K562 (cell line): ENCODE data around the gene TEX35. TPM values are rescaled to one million over a fixed set of nuclear protein-coding genes. Genes with fewer than 3 reads are reported as not detected.

ENCODE experiments used
- ATAC-seq: fragments of 200-7000 bp; cut with Tn5 transposase; 3 replicates; pipeline ENCODE4 v1.9.1; 2020; ENCODE audit warnings: moderate library complexity
- BruUV-seq: library from RNA; stranded (reverse); fragments of 400-500 nt; replicated peaks from 2 replicates; lab custom pipeline; 2021; lab: Mats Ljungman, UMichigan
- CTCF ChIA-PET: fragments of 300-600 bp; formaldehyde crosslinking; extraction: SDS; loops from one replicate; lab custom pipeline; 2021; ENCODE audit warnings: low intra/inter-chr PET ratio; lab: Yijun Ruan, JAX
- POLR2A ChIA-PET: fragments of 300-600, 350-650 bp; sonication (Branson Sonifier 250); formaldehyde crosslinking; extraction: SDS; loops from one replicate; lab custom pipeline; 2021; ENCODE audit warnings: antibody characterized with exemption, inconsistent platforms; lab: Yijun Ruan, JAX
- DNase-seq, 4 experiments: peaks; one replicate each; pipeline versions ENCODE4 v3.0.0 to v3.0.0-alpha.2; 2011 to 2018; ENCODE audit warnings: low spot score in 3 of 4, mixed read lengths in 3 of 4; ENCODE audit errors: extremely low read depth in 1 of 4
- FAIRE-seq: peaks from 2 replicates; lab custom pipeline; 2011; peaks lifted over from hg19 to GRCh38; lab: Jason Lieb, UNC
- H2AFZ ChIP-seq: 2 replicates; pipeline ENCODE4 v1.6.0; 2011; ENCODE audit warnings: low read depth, low read length, control low read depth, inconsistent platforms
- H3K27ac ChIP-seq: fragments of 200-600 bp; 3 replicates; pipeline ENCODE4 v1.8.0; 2011; ENCODE audit warnings: low read depth, mild to moderate bottlenecking, control low read depth, inconsistent platforms, low read length, moderate library complexity, mixed read lengths; ENCODE audit errors: extremely low read depth
- H3K27me3 ChIP-seq, 2 experiments: fragments of 300-600 bp in 1 of 2; 2 replicates in 1 of 2; 3 replicates in 1 of 2; pipeline versions ENCODE4 v1.6.0 to v1.8.0; 2011; ENCODE audit warnings: inconsistent platforms in 2 of 2, low read length in 2 of 2, mild to moderate bottlenecking in 1 of 2, mixed read lengths in 1 of 2, moderate library complexity in 1 of 2; ENCODE audit not compliant: control insufficient read depth in 2 of 2, insufficient read depth in 2 of 2
- H3K36me3 ChIP-seq: fragments of 300-600 bp; 3 replicates; pipeline ENCODE4 v1.8.0; 2011; ENCODE audit warnings: mild to moderate bottlenecking, low read length, inconsistent platforms; ENCODE audit not compliant: control insufficient read depth, insufficient read depth
- H3K4me1 ChIP-seq, 2 experiments: fragments of 200-600 bp in 1 of 2; replicated peaks in 1 of 2; 2 replicates in 1 of 2; 3 replicates in 1 of 2; pipeline versions ENCODE4 v1.5.1 to v1.8.0; 2011; ENCODE audit warnings: inconsistent platforms in 2 of 2, low read length in 2 of 2, mild to moderate bottlenecking in 1 of 2, mixed read lengths in 1 of 2, moderate library complexity in 1 of 2; ENCODE audit not compliant: control insufficient read depth in 2 of 2, insufficient read depth in 2 of 2
- H3K4me2 ChIP-seq: 2 replicates; pipeline ENCODE4 v1.6.1; 2011; ENCODE audit warnings: low read length, control low read depth, inconsistent platforms, mixed read lengths; ENCODE audit not compliant: insufficient read depth
- H3K4me3 ChIP-seq: fragments of 200-600 bp; sonication (generic), shearing (Covaris generic); 2 replicates; pipeline ENCODE4 v1.5.1; 2016; ENCODE audit warnings: control low read depth, inconsistent platforms
- H3K79me2 ChIP-seq: fragments of 200-600 bp; 3 replicates; pipeline ENCODE4 v1.8.0; 2011; ENCODE audit warnings: low read length, inconsistent platforms; ENCODE audit not compliant: control insufficient read depth, insufficient read depth
- H3K9ac ChIP-seq, 2 experiments: 2 replicates each; pipeline versions ENCODE4 v1.6.0 to v1.6.1; 2011; ENCODE audit warnings: low read depth in 2 of 2, low read length in 2 of 2, control low read depth in 1 of 2, inconsistent platforms in 1 of 2, mild to moderate bottlenecking in 1 of 2, mixed read lengths in 1 of 2; ENCODE audit not compliant: insufficient read depth in 1 of 2
- H3K9me1 ChIP-seq: one replicate; pipeline ENCODE4 v1.6.0; 2011; ENCODE audit warnings: inconsistent platforms, mild to moderate bottlenecking, low read length, moderate library complexity; ENCODE audit not compliant: control insufficient read depth, insufficient read depth
- H3K9me3 ChIP-seq: replicated peaks from 2 replicates; pipeline ENCODE4 v1.5.1; 2011; ENCODE audit warnings: low read depth, low read length, inconsistent platforms; ENCODE audit not compliant: control insufficient read depth, insufficient read depth
- H4K20me1 ChIP-seq: replicated peaks from 2 replicates; pipeline ENCODE4 v1.6.1; 2011; ENCODE audit warnings: low read length, inconsistent platforms, mixed read lengths; ENCODE audit not compliant: control insufficient read depth, insufficient read depth
- ADNP ChIP-seq: fragments of 200-800 bp; sonication (Bioruptor generic); IDR thresholded peaks from 2 replicates; pipeline ENCODE4 v1.6.1; 2016; ENCODE audit warnings: missing genetic modification characterization, missing compliant biosample characterization
- CXXC5 ChIP-seq: fragments of 250-450 bp; sonication (Bioruptor Pico); IDR thresholded peaks from 2 replicates; pipeline ENCODE4 v1.8.0; 2022; ENCODE audit warnings: inconsistent platforms, mild to moderate bottlenecking, moderate library complexity
- ELF2 ChIP-seq: fragments of 250-450 bp; sonication (Bioruptor Pico); IDR thresholded peaks from 2 replicates; pipeline ENCODE4 v1.5.0; 2021; ENCODE audit warnings: mild to moderate bottlenecking
- FOXK2 ChIP-seq, 2 experiments: fragments of 450-650 bp; IDR thresholded peaks in 1 of 2; conservative IDR thresholded peaks in 1 of 2; 2 replicates each; pipeline ENCODE4 v1.6.1; 2016; ENCODE audit warnings: low read depth in 2 of 2, mild to moderate bottlenecking in 1 of 2
- GTF2A2 ChIP-seq: IDR thresholded peaks from 2 replicates; pipeline ENCODE4 v1.6.1; 2016; ENCODE audit warnings: mild to moderate bottlenecking, missing genetic modification characterization, missing compliant biosample characterization
- HMG20A ChIP-seq: fragments of 450-650 bp; formaldehyde crosslinking; conservative IDR thresholded peaks from 2 replicates; pipeline ENCODE4 v1.4.0; 2020; ENCODE audit warnings: mild to moderate bottlenecking, mixed read lengths
- NCOR1 ChIP-seq: fragments of 450-650 bp; IDR thresholded peaks from 2 replicates; pipeline ENCODE4 v1.6.1; 2016; ENCODE audit warnings: mild to moderate bottlenecking, moderate library complexity
- RBM34 ChIP-seq: fragments of 200-400 bp; formaldehyde crosslinking; IDR thresholded peaks from 2 replicates; pipeline ENCODE4 v1.6.1; 2018; ENCODE audit warnings: low read length, borderline replicate concordance; ENCODE audit not compliant: insufficient read depth
- TCFL5 ChIP-seq: fragments of 250-450 bp; sonication (Bioruptor Pico); conservative IDR thresholded peaks from 2 replicates; pipeline ENCODE4 v1.6.1; 2021; ENCODE audit warnings: mild to moderate bottlenecking, moderate library complexity, matching md5 sums
- TSC22D4 ChIP-seq: fragments of 450-650 bp; IDR thresholded peaks from 2 replicates; pipeline ENCODE4 v1.6.1; 2016; ENCODE audit warnings: missing genetic modification characterization, missing biosample characterization, control low read depth
- XRCC5 ChIP-seq: fragments of 200-400 bp; formaldehyde crosslinking; IDR thresholded peaks from 2 replicates; pipeline ENCODE4 v1.6.1; 2017; ENCODE audit warnings: low read depth, mild to moderate bottlenecking, low read length
- ZNF12 ChIP-seq: sonication (generic); formaldehyde crosslinking; IDR thresholded peaks from 2 replicates; pipeline ENCODE4 v1.4.0; 2020; ENCODE audit warnings: mild to moderate bottlenecking, missing genetic modification reagents
- ZNF79 ChIP-seq: fragments of 250-450 bp; sonication (Bioruptor Pico); IDR thresholded peaks from 2 replicates; pipeline ENCODE4 v1.4.0; 2020; ENCODE audit warnings: low read depth, mild to moderate bottlenecking, moderate library complexity
- WGBS: fragments of 100-300 bp; shearing (Covaris generic); methylation state at CpG from one replicate; pipeline ENCODE4 v1.1.6; 2016; ENCODE audit warnings: low coverage, mixed read lengths; ENCODE audit not compliant: insufficient coverage; ENCODE audit errors: missing lambda C conversion rate; 5-methylcytosine and 5-hydroxymethylcytosine counted together
- in situ Hi-C: fragments of 300-500 bp; cut with MboI; formaldehyde crosslinking; loops from 4 replicates; pipeline ENCODE4 v1.15.0; 2018; ENCODE audit warnings: inconsistent platforms, mixed read lengths
- intact Hi-C: fragments of 100-400 bp; cut with micrococcal nuclease; formaldehyde crosslinking; loops from 2 replicates; pipeline ENCODE4 v1.14.2; 2022
- polyA plus RNA-seq, 8 experiments: library from polyadenylated mRNA; depleted of rRNA in 4 of 8; stranded (reverse) in 5 of 8; unstranded in 3 of 8; fragments of >200 nt; fragmentation: Nextera tagmentation in 2 of 8; fragmentation: Illumina TruSeq in 1 of 8; extraction: Ambion mirVana in 2 of 8; extraction: Trizol in 1 of 8; gene quantifications; 2 replicates each; pipeline versions ENCODE4 v1.2.1 to v1.2.3, GENCODE V29; 2011 to 2014; ENCODE audit warnings: inconsistent platforms in 1 of 8, missing spikeins in 1 of 8
- total RNA-seq, 7 experiments: library from RNA; depleted of rRNA in 6 of 7; stranded (reverse); fragments of >200 nt in 6 of 7; fragmentation: Illumina TruSeq in 2 of 7; extraction: Trizol in 2 of 7; gene quantifications; 2 replicates each; pipeline versions ENCODE4 v1.2.1 to v1.2.3, GENCODE V29; 2011 to 2021; ENCODE audit warnings: low replicate concordance in 1 of 7

Gene TEX35
- total and polyA plus RNA-seq, 9 of the 15 experiments (the other 6 are each of a cell fraction or from before 2014, with no cell fraction given), result not detected

DNA sequence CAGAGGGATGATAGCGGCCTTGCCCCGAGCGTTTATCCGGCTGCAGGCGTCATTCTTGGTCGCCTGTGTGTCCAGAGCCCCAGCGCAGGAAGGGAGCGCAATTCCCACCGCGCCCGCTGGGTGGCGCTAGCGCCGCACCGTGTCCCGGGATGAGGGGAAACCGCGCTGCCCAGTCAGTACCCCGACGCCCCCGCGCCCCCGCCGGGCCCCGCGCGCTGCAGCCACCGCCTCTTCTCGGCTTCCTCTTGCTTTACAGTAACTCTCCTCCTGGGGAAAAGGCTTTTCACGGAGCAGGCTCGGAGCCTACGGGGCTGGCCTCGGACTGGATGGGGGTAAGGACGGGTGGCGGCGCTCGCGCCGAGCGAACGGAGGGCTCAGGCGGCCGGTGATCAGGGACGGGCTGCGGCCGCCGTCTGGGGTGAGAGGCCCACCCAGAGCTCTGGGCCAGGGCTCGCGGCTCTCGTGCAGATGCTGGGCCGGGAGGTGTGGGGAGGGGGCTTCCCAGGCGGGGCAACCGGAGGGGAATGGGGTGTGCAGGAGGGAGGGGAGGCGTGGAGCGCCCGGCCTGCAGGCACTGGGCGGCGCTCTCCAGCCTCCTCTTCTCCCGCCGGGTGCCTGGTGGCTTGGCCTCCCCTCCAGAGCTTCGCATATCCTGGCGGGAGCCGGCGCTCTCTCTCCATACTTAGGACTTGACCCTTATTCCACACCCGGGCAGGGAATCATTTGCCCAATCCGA is 29.8 kb downstream of the TEX35 start (continued):
- TF ChIP-seq XRCC5 (peak; percentile 61; the same call in 1 of the 2 replicates), HMG20A (CRISPR knock-in tag) (no peak), GTF2A2 (tag) (no peak), CXXC5 (CRISPR knock-in tag) (peak; percentile 46; the same call in 1 of the 2 replicates)
- TF ChIP-seq, all 486 proteins: peak for 46

DNA sequence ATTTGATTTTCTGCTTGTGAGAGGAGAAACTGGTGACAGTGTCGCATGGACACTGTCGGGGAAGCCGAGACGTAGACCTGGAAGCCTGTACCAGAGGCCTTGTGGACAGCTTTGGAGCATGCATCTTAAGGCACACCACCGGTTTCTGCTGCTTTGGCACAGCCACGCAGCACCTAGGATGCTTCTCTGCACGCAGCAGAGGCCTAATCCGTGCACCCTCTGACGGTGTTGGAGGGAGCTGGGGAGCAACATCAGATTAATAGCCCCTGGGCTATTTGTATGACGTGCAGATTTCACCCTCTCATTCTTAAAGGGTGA is 30.3 kb downstream of the TEX35 start:
- FAIRE-seq (no peak), ATAC-seq (no peak), DNase-seq (no peak)
- H3K4me1 ChIP-seq, result peaks cover 0 to 16% of the 10 kb centered on the region in 2 experiments; a peak in 4 of 5 replicates
- no peak overlapping the region for H2AFZ ChIP-seq
- no peak for TF ChIP-seq NCOR1
- no peak for TF ChIP-seq ZNF12
- TF ChIP-seq RBM34, result no peak
- TF ChIP-seq TCFL5 (CRISPR knock-in tag), result no peak
- no peak for TF ChIP-seq TSC22D4
- no peak for TF ChIP-seq ZNF79
- TF ChIP-seq ELF2 (CRISPR knock-in tag), result no peak
- no peak for TF ChIP-seq FOXK2 (conservative IDR thresholded peaks at IDR 0.05 in 1 of 2, IDR thresholded peaks at IDR 0.05 in 1 of 2; ENCODE audit: low read depth in 2 of 2)
- TF ChIP-seq ADNP (tag), result no peak
- peaks cover 16 to 40% of the 10 kb centered on the region in 2 experiments for H3K27me3 ChIP-seq
- no peaks in the 10 kb centered on the region for H3K9me3 ChIP-seq
- in situ Hi-C loops, result loop anchor here (25.0 kb wide), 1 partner anchor 819 kb away; the partner anchor contains the start of gene AXDND1
- no peak overlapping the region for H3K9ac ChIP-seq
- CTCF ChIA-PET, result interaction anchor here (0.9 to 2.7 kb wide), 4 partner anchors 211 to 1267 kb away, joined by 4 to 15 read pairs (median 5); no protein-coding TSS in a partner anchor
- WGBS, result 33% methylated on average over 10 of the region's 10 CpGs
- H3K9me1 ChIP-seq, result peaks cover 5% of the 10 kb centered on the region
- H3K4me2 ChIP-seq, result peak overlapping the region; percentile 82; the same call in 1 of the 2 replicates
- POLR2A ChIA-PET, result interaction anchor here (0.6 kb wide), 1 partner anchor 15 kb away, joined by 3 read pairs; no protein-coding TSS in a partner anchor
- no peaks in the 10 kb centered on the region for H3K36me3 ChIP-seq
- intact Hi-C loops, result loop anchor here (2.0 to 10.0 kb wide), 3 partner anchors 460 to 832 kb away; partner anchors contain the start of gene TOR3A
- BruUV-seq, result no TSS peak
- H3K79me2 ChIP-seq, result no peaks in the 10 kb centered on the region
- no peak overlapping the region for H3K27ac ChIP-seq
- no peak overlapping the region for H3K4me3 ChIP-seq
- H4K20me1 ChIP-seq, result no peaks in the 10 kb centered on the region
